HEK293T (cell line): ENCODE measurements around the gene LRRC4C.

ENCODE experiments used
- ARNT ChIP-seq: fragments of 450-650 bp; IDR thresholded peaks from 2 replicates; pipeline ENCODE4 v1.6.1; 2017; ENCODE audit warnings: mild to moderate bottlenecking
- BHLHE40 ChIP-seq: fragments of 450-650 bp; IDR thresholded peaks from 2 replicates; pipeline ENCODE4 v1.6.1; 2016; ENCODE audit warnings: mild to moderate bottlenecking, moderate library complexity, borderline replicate concordance
- CTBP1 ChIP-seq: fragments of 450-650 bp; IDR thresholded peaks from 2 replicates; pipeline ENCODE4 v1.6.1; 2016; ENCODE audit warnings: borderline replicate concordance
- ELF4 ChIP-seq: fragments of 450-650 bp; IDR thresholded peaks from 2 replicates; pipeline ENCODE4 v1.6.1; 2017; ENCODE audit warnings: antibody characterized with exemption
- FOXK2 ChIP-seq: fragments of 450-650 bp; IDR thresholded peaks from 2 replicates; pipeline ENCODE4 v1.6.1; 2016; ENCODE audit warnings: mild to moderate bottlenecking
- FOXM1 ChIP-seq: fragments of 450-650 bp; IDR thresholded peaks from 2 replicates; pipeline ENCODE4 v1.6.1; 2017; ENCODE audit warnings: mild to moderate bottlenecking, borderline replicate concordance
- HDGF ChIP-seq: fragments of 450-650 bp; IDR thresholded peaks from 2 replicates; pipeline ENCODE4 v1.6.1; 2017; ENCODE audit warnings: antibody characterized with exemption, borderline replicate concordance
- LEF1 ChIP-seq: fragments of 450-650 bp; IDR thresholded peaks from 2 replicates; pipeline ENCODE4 v1.6.1; 2017; ENCODE audit warnings: mild to moderate bottlenecking, borderline replicate concordance
- NFRKB ChIP-seq: fragments of 450-650 bp; IDR thresholded peaks from 2 replicates; pipeline ENCODE4 v1.6.1; 2016; ENCODE audit warnings: mild to moderate bottlenecking, moderate library complexity
- SP1 ChIP-seq: fragments of 450-650 bp; IDR thresholded peaks from 2 replicates; pipeline ENCODE4 v1.6.1; 2017
- SUZ12 ChIP-seq: fragments of 450-650 bp; IDR thresholded peaks from 2 replicates; pipeline ENCODE4 v1.6.1; 2016; ENCODE audit warnings: mild to moderate bottlenecking
- TARDBP ChIP-seq: fragments of 450-650 bp; IDR thresholded peaks from 2 replicates; pipeline ENCODE4 v1.6.1; 2016

- TF ChIP-seq TARDBP (no peak), NFRKB (no peak), HDGF (no peak), FOXK2 (no peak), SUZ12 (no peak), CTBP1 (no peak), ARNT (no peak), BHLHE40 (no peak), FOXM1 (no peak), SP1 (no peak), ELF4 (no peak), LEF1 (no peak)
Observed at GRCh38 chr11:40338739-40339138, 1120.7 kb downstream of the LRRC4C start.
